Endothelial cell of umbilical vein (primary cell): ENCODE measurements around the gene COL23A1. TPM values are rescaled to one million over a fixed set of nuclear protein-coding genes. Genes with fewer than 3 reads are reported as not detected.

ENCODE experiments used
- BruUV-seq: library from RNA; stranded (reverse); fragments of 400-500 nt; replicated peaks from 2 replicates; lab custom pipeline; 2021; lab: Mats Ljungman, UMichigan
- CTCF ChIA-PET: fragments of 300-600, 350-600 bp; sonication (Branson Sonifier 250); formaldehyde crosslinking; loops from one replicate; lab custom pipeline; 2021; ENCODE audit warnings: antibody characterized with exemption, inconsistent platforms; lab: Charles Lee
- POLR2A ChIA-PET: fragments of 300-600, 350-600 bp; sonication (Branson Sonifier 250); formaldehyde crosslinking; loops from one replicate; lab custom pipeline; 2021; ENCODE audit warnings: antibody characterized with exemption, inconsistent platforms; lab: Charles Lee
- DNase-seq: peaks from one replicate; pipeline ENCODE4 v3.0.0-alpha.2; 2011; ENCODE audit warnings: low read depth, low spot score
- FAIRE-seq: peaks from 2 replicates; lab custom pipeline; 2011; peaks lifted over from hg19 to GRCh38; lab: Jason Lieb, UNC
- H2AFZ ChIP-seq: 2 replicates; pipeline ENCODE4 v1.6.0; 2012; ENCODE audit warnings: low read depth, low read length, control low read depth, inconsistent platforms
- H3K27ac ChIP-seq: 2 replicates; pipeline ENCODE4 v1.5.1; 2011; ENCODE audit warnings: low read depth, mild to moderate bottlenecking, control low read depth, low read length, moderate library complexity; ENCODE audit not compliant: insufficient read depth
- H3K27me3 ChIP-seq, 2 experiments: 2 replicates each; pipeline versions ENCODE4 v1.6.0 to v1.6.1; 2011; ENCODE audit warnings: low read length in 2 of 2, mixed read lengths in 1 of 2; ENCODE audit not compliant: control insufficient read depth in 2 of 2, insufficient read depth in 2 of 2
- H3K36me3 ChIP-seq, 2 experiments: 2 replicates in 1 of 2; 3 replicates in 1 of 2; pipeline ENCODE4 v1.5.1; 2011; ENCODE audit warnings: low read length in 2 of 2, mild to moderate bottlenecking in 1 of 2, moderate library complexity in 1 of 2; ENCODE audit not compliant: control insufficient read depth in 2 of 2, insufficient read depth in 2 of 2; ENCODE audit errors: extremely low read depth in 1 of 2
- H3K4me1 ChIP-seq: 3 replicates; pipeline ENCODE4 v1.5.1; 2011; ENCODE audit warnings: mild to moderate bottlenecking, low read length; ENCODE audit not compliant: control insufficient read depth, insufficient read depth; ENCODE audit errors: extremely low read depth
- H3K4me2 ChIP-seq: 2 replicates; pipeline ENCODE4 v1.6.1; 2011; ENCODE audit warnings: low read length, control low read depth, mixed read lengths; ENCODE audit not compliant: insufficient read depth
- H3K4me3 ChIP-seq, 3 experiments: fragments of 200-600 bp in 1 of 3; sonication (generic), shearing (Covaris generic) in 1 of 3; replicated peaks in 1 of 3; 2 replicates each; pipeline ENCODE4 v1.5.1; 2011 to 2016; ENCODE audit warnings: control low read depth in 3 of 3, low read length in 3 of 3, mild to moderate bottlenecking in 2 of 3, inconsistent platforms in 1 of 3, low read depth in 1 of 3, moderate library complexity in 1 of 3; ENCODE audit not compliant: insufficient read depth in 1 of 3
- H3K79me2 ChIP-seq: 2 replicates; pipeline ENCODE4 v1.6.0; 2012; ENCODE audit warnings: low read length, inconsistent platforms; ENCODE audit not compliant: control insufficient read depth, insufficient read depth
- H3K9ac ChIP-seq: replicated peaks from 2 replicates; pipeline ENCODE3; 2011; ENCODE audit warnings: low read length, control low read depth; ENCODE audit not compliant: insufficient read depth; ENCODE audit errors: extremely low read depth
- H3K9me1 ChIP-seq: replicated peaks from 3 replicates; pipeline ENCODE4 v1.6.0; 2011; ENCODE audit warnings: mild to moderate bottlenecking, low read length; ENCODE audit not compliant: control insufficient read depth, insufficient read depth; ENCODE audit errors: extremely low read depth
- H3K9me3 ChIP-seq: replicated peaks from 2 replicates; pipeline ENCODE4 v1.5.1; 2012; ENCODE audit warnings: low read length, inconsistent platforms; ENCODE audit not compliant: control insufficient read depth, insufficient read depth
- H4K20me1 ChIP-seq: replicated peaks from 2 replicates; pipeline ENCODE3; 2011; ENCODE audit warnings: mild to moderate bottlenecking, low read length; ENCODE audit not compliant: control insufficient read depth, insufficient read depth; ENCODE audit errors: extremely low read depth
- CTCF ChIP-seq, 2 donors: IDR thresholded peaks; 1 replicate in 1 of 2; 2 replicates in 1 of 2; pipeline ENCODE4 v1.5.1; 2011; ENCODE audit warnings: low read length in 2 of 2, mild to moderate bottlenecking in 2 of 2, moderate library complexity in 2 of 2, control low read depth in 1 of 2, inconsistent platforms in 1 of 2, low read depth in 1 of 2; ENCODE audit not compliant: insufficient read depth in 1 of 2; ENCODE audit errors: extremely low read depth in 1 of 2
- EZH2 ChIP-seq: IDR thresholded peaks from 2 replicates; pipeline ENCODE4 v1.6.1; 2012; ENCODE audit warnings: borderline replicate concordance, low read depth, mild to moderate bottlenecking, moderate library complexity, low read length, inconsistent platforms; ENCODE audit not compliant: severe bottlenecking
- FOS ChIP-seq: IDR thresholded peaks from 2 replicates; pipeline ENCODE4 v1.6.1; 2011; ENCODE audit warnings: mild to moderate bottlenecking, low read length, moderate library complexity, borderline replicate concordance; ENCODE audit not compliant: insufficient read depth
- GATA2 ChIP-seq: IDR thresholded peaks from 2 replicates; pipeline ENCODE4 v1.7.0; 2011; ENCODE audit warnings: low read depth, mild to moderate bottlenecking, moderate library complexity, mixed read lengths, low read length; ENCODE audit not compliant: insufficient read length, insufficient read depth
- JUN ChIP-seq: IDR thresholded peaks from 2 replicates; pipeline ENCODE4 v1.6.1; 2011; ENCODE audit warnings: borderline replicate concordance, low read depth; ENCODE audit not compliant: insufficient read length, insufficient read depth
- MAX ChIP-seq: IDR thresholded peaks from 2 replicates; pipeline ENCODE4 v1.6.1; 2011; ENCODE audit not compliant: insufficient read depth, insufficient read length
- MYC ChIP-seq: IDR thresholded peaks from one replicate; pipeline ENCODE4 v1.6.1; 2011; ENCODE audit warnings: mild to moderate bottlenecking, low read depth, low read length
- POLR2A ChIP-seq: IDR thresholded peaks from 2 replicates; pipeline ENCODE4 v1.6.1; 2012; ENCODE audit warnings: low read depth, mild to moderate bottlenecking, control low read depth, low read length
- POLR2AphosphoS5 ChIP-seq: IDR thresholded peaks from 2 replicates; pipeline ENCODE4 v1.6.1; 2012; ENCODE audit warnings: low read depth, mild to moderate bottlenecking, control low read depth, low read length, moderate library complexity; ENCODE audit not compliant: insufficient read depth
- dilution Hi-C: fragments of 300-500 bp; cut with MboI; formaldehyde crosslinking; loops from one replicate; pipeline ENCODE4 v1.15.0; 2019; ENCODE audit warnings: low sequenced_read_pairs; ENCODE audit not compliant: extremely low pct_ligation_motif_present
- intact Hi-C: fragments of 100-400 bp; cut with micrococcal nuclease; formaldehyde crosslinking; loops from one replicate; pipeline ENCODE4 v1.10.0; 2022
- polyA plus RNA-seq, 4 experiments: library from polyadenylated mRNA; depleted of rRNA in 3 of 4; stranded (reverse) in 3 of 4; unstranded in 1 of 4; fragments of >200 nt; gene quantifications; 2 replicates each; pipeline versions ENCODE4 v1.2.1 to v1.2.3, GENCODE V29; 2011 to 2012; ENCODE audit warnings: missing spikeins in 1 of 4
- total RNA-seq: library from RNA; stranded (reverse); gene quantifications from 2 replicates; pipeline ENCODE4 v1.2.3, GENCODE V29; 2021

Gene COL23A1
- total and polyA plus RNA-seq, 2 donors (not counting 3 experiments of a cell fraction or from before 2014, with no cell fraction given), result not detected

- no peak for FAIRE-seq
- no peak for DNase-seq
- no peaks in the 10 kb centered on the region for H3K27me3 ChIP-seq
- TF ChIP-seq EZH2, result no peak
- TF ChIP-seq MYC, result no peak
- TF ChIP-seq JUN, result no peak
- TF ChIP-seq POLR2AphosphoS5, result no peak
- TF ChIP-seq GATA2, result no peak
- no peak for TF ChIP-seq CTCF (IDR thresholded peaks at IDR 0.05; ENCODE audit: extremely low read depth in 1 of 2, insufficient read depth in 1 of 2, low read depth in 1 of 2, low read length in 2 of 2)
- TF ChIP-seq FOS, result no peak
- no peak for TF ChIP-seq POLR2A
- no peak for TF ChIP-seq MAX
- BruUV-seq, result no TSS peak
- H2AFZ ChIP-seq, result no peak overlapping the region
- dilution Hi-C loops (no loop called here), intact Hi-C loops (no loop called here)
- no peak overlapping the region for H3K9ac ChIP-seq
- H3K9me1 ChIP-seq, result no peaks in the 10 kb centered on the region
- H3K4me1 ChIP-seq, result peaks cover 14% of the 10 kb centered on the region
- no peak overlapping the region for H3K27ac ChIP-seq
- no peaks in the 10 kb centered on the region for H3K36me3 ChIP-seq
- H4K20me1 ChIP-seq, result no peaks in the 10 kb centered on the region
- ChIA-PET POLR2A (no interaction called here), CTCF (interaction anchor here (1.9 kb wide), 1 partner anchor 10 kb away, joined by 9 read pairs; no protein-coding TSS in a partner anchor)
- H3K9me3 ChIP-seq, result no peaks in the 10 kb centered on the region
- H3K4me3 ChIP-seq, result no peak overlapping the region
- no peak overlapping the region for H3K4me2 ChIP-seq
- H3K79me2 ChIP-seq, result no peaks in the 10 kb centered on the region
These were observed 345.6 kb downstream of the COL23A1 start for GRCh38 chr5:178244576-178244975.
